GM12891 (cell line): ENCODE data around the gene EGFLAM.

Source experiments
- DNase-seq: peaks from one replicate; pipeline ENCODE4 v3.0.0; 2011; ENCODE audit warnings: low spot score; ENCODE audit not compliant: insufficient read length
- FAIRE-seq: peaks from 2 replicates; lab custom pipeline; 2011; peaks lifted over from hg19 to GRCh38; lab: Jason Lieb, UNC
- PAX5 ChIP-seq: IDR thresholded peaks from 2 replicates; pipeline ENCODE4 v1.6.1; 2011; ENCODE audit warnings: low read length, moderate library complexity, mild to moderate bottlenecking; ENCODE audit not compliant: insufficient read depth, severe bottlenecking
- POLR2A ChIP-seq: IDR thresholded peaks from 2 replicates; pipeline ENCODE4 v1.6.1; 2011; ENCODE audit warnings: low read depth, low read length, control low read depth
- POLR2AphosphoS5 ChIP-seq: IDR thresholded peaks from 2 replicates; pipeline ENCODE4 v1.6.1; 2011; ENCODE audit warnings: low read depth, low read length, control low read depth
- POU2F2 ChIP-seq: IDR thresholded peaks from 2 replicates; pipeline ENCODE4 v1.6.1; 2011; ENCODE audit warnings: low read depth, mild to moderate bottlenecking, control low read depth, low read length, moderate library complexity
- SPI1 ChIP-seq: IDR thresholded peaks from 2 replicates; pipeline ENCODE4 v1.6.1; 2011; ENCODE audit warnings: low read depth, low read length, control low read depth
- TAF1 ChIP-seq: IDR thresholded peaks from 2 replicates; pipeline ENCODE4 v1.6.1; 2011; ENCODE audit warnings: low read depth, low read length, control low read depth

Gene EGFLAM

DNA sequence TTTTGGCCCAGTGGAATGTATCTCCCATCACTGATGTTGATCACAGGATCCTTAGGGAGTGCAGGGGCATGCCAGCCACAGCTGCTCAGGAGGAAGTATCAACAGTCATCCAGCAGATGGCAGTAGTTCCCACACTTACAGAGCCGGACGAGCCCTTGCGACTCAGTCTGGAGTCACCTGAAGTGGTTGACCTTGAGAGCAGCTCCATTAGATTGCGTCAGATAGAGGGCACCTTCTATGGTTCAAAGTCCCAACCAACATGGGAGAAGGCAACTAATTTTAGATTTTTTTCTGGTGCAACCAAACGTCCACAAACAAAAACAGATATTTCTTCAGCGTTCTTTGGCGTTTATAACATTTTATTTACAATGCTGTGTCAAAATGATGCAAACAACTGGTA is 124.5 kb downstream of the EGFLAM start:
- peak; percentile 53 for DNase-seq
- peak; percentile 91 for FAIRE-seq
- TF ChIP-seq POLR2A, result no peak
- TF ChIP-seq POU2F2, result no peak
- TF ChIP-seq SPI1, result no peak
- TF ChIP-seq TAF1, result no peak
- no peak for TF ChIP-seq POLR2AphosphoS5
- no peak for TF ChIP-seq PAX5

DNA sequence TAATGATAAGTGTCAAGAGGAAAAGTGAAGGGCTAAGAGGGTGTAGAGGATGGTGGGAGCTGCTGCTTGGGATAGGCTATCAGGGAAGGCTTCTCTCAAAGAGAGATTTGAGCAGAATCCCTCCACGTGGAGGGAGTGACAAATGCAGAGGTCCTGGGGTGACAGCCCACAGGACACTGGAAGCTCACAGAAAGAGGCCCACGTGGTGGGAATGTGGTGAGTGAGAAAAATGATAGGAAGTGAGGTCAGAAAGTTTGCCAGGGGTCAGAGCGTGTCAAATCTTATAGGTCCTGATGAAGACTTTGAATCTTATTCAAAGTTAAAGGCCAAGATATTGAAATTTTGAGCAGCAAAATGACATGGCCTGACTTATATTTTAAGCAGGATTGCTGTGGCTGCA is 125.3 kb downstream of the EGFLAM start:
- TF ChIP-seq SPI1 (no peak), POU2F2 (no peak), POLR2AphosphoS5 (no peak), POLR2A (no peak), PAX5 (no peak), TAF1 (no peak)
- no peak for FAIRE-seq
- DNase-seq, result no peak

DNA sequence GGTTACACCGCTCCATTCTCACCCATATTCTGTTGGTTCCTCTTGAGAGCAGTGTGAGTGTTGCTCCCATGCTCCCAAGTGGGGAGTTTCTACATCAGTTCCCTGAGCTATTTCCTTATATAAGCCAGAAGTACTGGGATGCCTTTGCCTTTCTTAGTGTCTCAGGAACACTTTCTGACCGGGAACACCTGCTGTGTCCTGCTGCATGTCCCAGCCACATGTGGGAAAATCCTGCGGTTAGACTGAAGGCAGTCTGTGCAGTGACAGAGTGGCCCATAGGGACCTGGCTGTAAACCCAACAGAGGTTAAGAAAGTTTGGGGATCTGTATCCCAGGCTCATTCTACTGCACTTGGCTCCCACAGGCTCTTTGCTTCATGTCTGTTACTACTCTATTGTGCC is 126.0 kb downstream of the EGFLAM start:
- FAIRE-seq, result no peak
- DNase-seq, result no peak
- no peak for TF ChIP-seq POLR2A
- TF ChIP-seq TAF1, result no peak
- TF ChIP-seq SPI1, result no peak
- TF ChIP-seq POLR2AphosphoS5, result no peak
- no peak for TF ChIP-seq PAX5
- no peak for TF ChIP-seq POU2F2

DNA sequence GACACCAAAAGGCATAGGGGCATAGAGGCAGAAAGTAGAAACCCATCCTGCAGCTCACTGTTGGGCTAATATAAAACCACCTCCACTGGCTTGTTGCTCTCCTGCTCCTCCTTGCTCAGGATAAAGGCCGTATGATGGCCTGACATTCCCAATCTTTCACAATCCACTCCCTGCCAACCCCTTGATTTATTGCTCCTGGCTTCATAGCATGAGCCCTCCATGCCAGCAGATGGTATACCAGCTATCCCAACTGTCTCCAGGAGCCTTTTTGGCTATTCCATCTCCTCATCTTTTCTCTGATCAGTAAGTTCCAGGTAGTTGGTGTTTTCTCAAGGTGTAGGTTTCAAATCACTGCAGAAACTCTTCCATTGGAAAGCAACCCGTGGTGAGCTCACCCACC is 128.8 kb downstream of the EGFLAM start:
- no peak for TF ChIP-seq TAF1
- TF ChIP-seq SPI1, result no peak
- FAIRE-seq, result no peak
- DNase-seq, result no peak

DNA sequence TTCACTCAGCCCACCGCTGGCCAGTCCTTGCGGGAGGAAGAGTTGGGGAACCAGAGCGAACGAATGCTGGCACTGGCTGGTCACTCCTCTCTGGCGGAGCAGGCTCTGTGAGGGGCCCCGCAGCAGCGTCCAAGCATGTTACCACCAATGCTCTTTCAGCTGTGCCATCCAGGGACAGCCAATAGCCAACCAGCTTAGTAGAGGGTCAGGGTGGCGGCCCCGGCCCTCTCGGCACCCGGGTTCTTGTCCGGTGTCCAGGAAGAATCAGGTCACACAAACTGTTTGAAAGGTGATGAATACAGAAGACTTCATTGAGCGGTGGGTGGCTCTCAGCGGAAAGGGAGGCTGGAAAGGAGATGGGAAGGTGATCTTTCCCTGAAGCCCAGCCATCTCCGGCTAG is 135.3 kb downstream of the EGFLAM start:
- FAIRE-seq (no peak), DNase-seq (no peak)

DNA sequence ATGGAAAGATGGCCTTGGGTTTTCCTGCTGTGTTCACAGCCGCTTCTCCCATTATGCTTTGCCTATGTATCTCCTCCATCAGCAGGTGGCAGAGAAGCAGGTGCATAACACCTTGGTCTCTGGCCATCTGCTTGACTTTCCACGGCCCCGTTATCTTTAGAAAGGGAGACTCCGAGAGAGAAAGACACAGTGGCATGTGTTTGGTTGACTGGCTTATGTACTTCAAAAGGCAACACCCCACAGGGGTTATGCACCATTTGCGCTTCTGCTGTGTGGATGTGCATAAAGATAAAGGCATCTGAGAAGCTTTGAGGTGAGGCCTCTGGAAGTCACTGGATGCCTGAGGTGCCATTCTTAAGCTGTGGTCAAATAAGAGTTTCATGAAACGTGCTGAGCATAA is 138.4 kb downstream of the EGFLAM start:
- DNase-seq, result no peak
- FAIRE-seq, result no peak

More for the DNA sequence above, 135.3 kb downstream of the EGFLAM start:
- TF ChIP-seq POU2F2, result no peak
- no peak for TF ChIP-seq SPI1
- TF ChIP-seq PAX5, result no peak
- no peak for TF ChIP-seq POLR2A
- no peak for TF ChIP-seq TAF1
- no peak for TF ChIP-seq POLR2AphosphoS5

DNA sequence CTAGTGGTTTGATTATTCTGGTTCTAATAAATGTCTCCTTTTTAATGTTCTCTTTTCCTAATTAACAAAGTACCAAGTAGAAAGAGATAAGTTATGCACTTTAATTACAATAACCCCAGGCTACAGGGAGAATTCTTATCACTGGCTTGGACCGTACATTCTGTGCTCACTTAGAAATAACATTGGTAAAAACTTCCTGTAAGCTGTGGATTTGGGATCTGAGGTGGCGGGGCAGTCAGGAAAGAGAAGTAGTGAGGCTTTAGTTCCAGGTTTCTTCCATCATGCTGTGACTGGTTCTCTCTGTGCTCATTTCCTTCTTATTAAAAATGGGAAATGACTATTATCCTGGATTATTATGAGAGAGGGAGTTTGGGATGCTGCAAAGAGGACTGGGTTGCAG is 142.0 kb downstream of the EGFLAM start:
- no peak for TF ChIP-seq SPI1
- TF ChIP-seq POLR2A, result no peak
- no peak for TF ChIP-seq PAX5
- TF ChIP-seq POU2F2, result no peak
- TF ChIP-seq TAF1, result no peak
- no peak for TF ChIP-seq POLR2AphosphoS5
- FAIRE-seq (no peak), DNase-seq (no peak)

More for the DNA sequence above, 138.4 kb downstream of the EGFLAM start:
- TF ChIP-seq TAF1 (no peak), POU2F2 (no peak), SPI1 (no peak), POLR2AphosphoS5 (no peak), POLR2A (no peak), PAX5 (no peak)

DNA sequence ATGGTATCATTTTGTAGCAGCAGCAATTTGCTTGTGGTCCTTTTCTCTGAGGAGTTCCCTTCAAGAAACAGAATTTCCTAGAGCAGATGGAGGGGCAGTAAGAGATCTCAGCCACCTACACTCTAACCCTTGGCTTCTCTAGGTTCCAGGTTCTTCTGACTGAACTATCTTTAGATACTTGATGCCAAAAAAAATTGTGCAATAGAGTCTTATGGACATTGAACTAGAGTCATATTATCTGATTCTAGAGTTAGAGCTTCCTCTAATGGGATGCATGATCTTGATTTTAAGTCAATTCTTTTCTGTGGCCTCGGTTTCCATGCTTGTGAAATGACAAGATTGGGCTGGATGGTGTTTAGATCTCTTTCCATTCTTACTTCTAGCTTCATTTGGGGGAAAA is 142.8 kb downstream of the EGFLAM start:
- TF ChIP-seq POU2F2 (no peak), POLR2A (no peak), POLR2AphosphoS5 (no peak), TAF1 (no peak), SPI1 (no peak), PAX5 (no peak)
- DNase-seq, result no peak
- no peak for FAIRE-seq

DNA sequence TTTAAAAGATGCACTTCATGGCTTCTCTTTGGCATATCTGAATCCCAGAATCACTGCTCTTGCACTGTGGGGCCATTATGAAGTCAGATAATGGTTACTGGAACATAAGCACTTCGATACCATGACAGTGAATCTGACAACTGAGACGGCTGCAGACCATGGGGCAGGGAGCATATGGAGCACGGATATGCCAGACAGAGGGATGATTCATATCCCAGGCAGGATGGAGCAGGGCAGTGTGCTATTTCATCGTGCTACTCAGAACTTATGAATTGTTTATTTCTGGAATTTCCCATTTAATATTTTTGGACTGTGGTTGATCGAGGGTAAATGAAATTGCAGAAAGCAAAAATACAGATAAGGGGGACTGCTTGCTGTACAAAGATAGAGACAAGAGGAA is 145.0 kb downstream of the EGFLAM start:
- TF ChIP-seq POLR2A (no peak), TAF1 (no peak), SPI1 (no peak), POLR2AphosphoS5 (no peak), PAX5 (no peak), POU2F2 (no peak)
- DNase-seq, result no peak
- no peak for FAIRE-seq
